Smooth muscle cell (in vitro differentiated cells): ENCODE measurements around the gene LEP. TPM values are rescaled to one million over a fixed set of nuclear protein-coding genes. Genes with fewer than 3 reads are reported as not detected.

Experiments
- DNase-seq: peaks from one replicate; lab custom pipeline; 2025; ENCODE audit not compliant: unreplicated experiment; lab: John Stamatoyannopoulos, UW
- H2AFZ ChIP-seq: fragments of 200-600 bp; sonication (generic); 2 replicates; pipeline ENCODE4 v1.6.0; 2016; ENCODE audit warnings: antibody characterized with exemption, low read depth, mild to moderate bottlenecking
- H3F3A ChIP-seq: fragments of 200-600 bp; sonication (generic); 2 replicates; pipeline ENCODE4 v1.6.0; 2017; ENCODE audit warnings: antibody characterized with exemption, low read depth
- H3K27ac ChIP-seq: fragments of 200-600 bp; sonication (generic); 2 replicates; pipeline ENCODE4 v1.5.1; 2016; ENCODE audit warnings: low read depth, mild to moderate bottlenecking
- H3K27me3 ChIP-seq: fragments of 200-600 bp; sonication (generic); 2 replicates; pipeline ENCODE4 v1.6.1; 2016; ENCODE audit warnings: low read depth, mild to moderate bottlenecking
- H3K36me3 ChIP-seq: fragments of 200-600 bp; sonication (generic); 2 replicates; pipeline ENCODE4 v1.5.1; 2016; ENCODE audit warnings: low read depth
- H3K4me1 ChIP-seq: fragments of 200-600 bp; sonication (generic); 2 replicates; pipeline ENCODE4 v1.5.1; 2016; ENCODE audit warnings: low read depth
- H3K4me2 ChIP-seq: fragments of 200-600 bp; sonication (generic); 2 replicates; pipeline ENCODE4 v1.6.0; 2016; ENCODE audit warnings: mild to moderate bottlenecking
- H3K4me3 ChIP-seq: fragments of 200-600 bp; sonication (generic); 2 replicates; pipeline ENCODE4 v1.5.1; 2016; ENCODE audit warnings: mild to moderate bottlenecking
- H3K79me2 ChIP-seq: fragments of 200-600 bp; sonication (generic); 2 replicates; pipeline ENCODE4 v1.6.0; 2016; ENCODE audit warnings: low read depth, mild to moderate bottlenecking
- H3K9ac ChIP-seq: fragments of 200-600 bp; sonication (generic); 2 replicates; pipeline ENCODE4 v1.6.0; 2016; ENCODE audit warnings: low read depth
- H3K9me3 ChIP-seq: fragments of 200-600 bp; sonication (generic); replicated peaks from 2 replicates; pipeline ENCODE4 v1.5.1; 2016; ENCODE audit warnings: low read depth
- H4K20me1 ChIP-seq: fragments of 200-600 bp; sonication (generic); 2 replicates; pipeline ENCODE4 v1.6.0; 2016; ENCODE audit warnings: low read depth
- CTCF ChIP-seq: fragments of 200-600 bp; sonication (generic); IDR thresholded peaks from 2 replicates; pipeline ENCODE4 v1.5.1; 2017; ENCODE audit warnings: borderline replicate concordance, mild to moderate bottlenecking, antibody characterized with exemption; ENCODE audit not compliant: insufficient read depth, poor library complexity, severe bottlenecking
- WGBS: methylation state at CpG from one replicate; pipeline ENCODE4 v1.1.7; 2016; ENCODE audit warnings: low lambda C conversion rate; 5-methylcytosine and 5-hydroxymethylcytosine counted together
- microRNA-seq: library from miRNA; unstranded; fragments of <30 nt; microRNA quantifications from one replicate; pipeline ENCODE4, GENCODE V29; 2016; ENCODE audit warnings: borderline number of aligned reads
- polyA plus RNA-seq: library from polyadenylated mRNA; unstranded; fragments of >200 nt; fragmentation: Nextera tagmentation; extraction: Ambion mirVana; gene quantifications from 2 replicates; pipeline ENCODE4 v1.2.1, GENCODE V29; 2016
- small RNA-seq: library from RNA; depleted of rRNA; stranded (forward); fragments of <200 nt; gene quantifications from one replicate; pipeline ENCODE3, GENCODE V24; 2014
- total RNA-seq: library from RNA; depleted of rRNA; stranded (reverse); fragments of >200 nt; gene quantifications from 2 replicates; pipeline ENCODE4 v1.2.3, GENCODE V29; 2014

Gene LEP
- total and polyA plus RNA-seq, 2 experiments from 2014 or later: not detected

GRCh38 chr7:128307061-128307460 lies 66.0 kb downstream of the LEP start:
- no peak for TF ChIP-seq CTCF
- no peak overlapping the region for H3K4me2 ChIP-seq
- H4K20me1 ChIP-seq: no peaks in the 10 kb centered on the region
- H3K27me3 ChIP-seq: no peaks in the 10 kb centered on the region
- no peak overlapping the region for H2AFZ ChIP-seq
- H3F3A ChIP-seq: no peaks in the 10 kb centered on the region
- WGBS: 95% methylated on average over 2 of the region's 2 CpGs
- DNase-seq: no peak
- no peaks in the 10 kb centered on the region for H3K79me2 ChIP-seq
- no peaks in the 10 kb centered on the region for H3K4me1 ChIP-seq
- H3K36me3 ChIP-seq: peaks cover 6% of the 10 kb centered on the region
- H3K9me3 ChIP-seq: no peaks in the 10 kb centered on the region
- no peak overlapping the region for H3K9ac ChIP-seq
- H3K4me3 ChIP-seq: no peak overlapping the region
- no peak overlapping the region for H3K27ac ChIP-seq

Small RNA genes lying within 50 kb of the gene (microRNA-seq; reads per million reads assigned to microRNA genes)
- gene MIR129-1: not detected

Small RNA genes lying within 50 kb of the gene (small RNA-seq; reads per million reads assigned to genes)
- not detected for gene MIR129-1

Other genes starting within 250 kb of the LEP start
- gene LRRC4, start 209.8 kb upstream of the LEP start, total RNA-seq: not detected in 2 replicates
- gene LRRC4, start 209.8 kb upstream of the LEP start, polyA plus RNA-seq: 0.25 TPM in 1 of 2 replicates, not detected in the other
- gene RBM28, start 102.6 kb downstream of the LEP start, total RNA-seq: 13.7 and 17.3 TPM in 2 replicates
- gene RBM28, start 102.6 kb downstream of the LEP start, polyA plus RNA-seq: 23.2 and 27.1 TPM in 2 replicates
- 0.09 and 2.5 TPM in 2 replicates for gene PRRT4, start 120.4 kb downstream of the LEP start, total RNA-seq
- gene PRRT4, start 120.4 kb downstream of the LEP start, polyA plus RNA-seq: 0.83 and 1.5 TPM in 2 replicates
- gene IMPDH1, start 168.7 kb downstream of the LEP start, total RNA-seq: 48.4 and 56.0 TPM in 2 replicates
- gene IMPDH1, start 168.7 kb downstream of the LEP start, polyA plus RNA-seq: 99.4 and 129 TPM in 2 replicates
- 37.5 and 45.1 TPM in 2 replicates for gene HILPDA, start 214.6 kb downstream of the LEP start, total RNA-seq
- 90.2 and 109 TPM in 2 replicates for gene HILPDA, start 214.6 kb downstream of the LEP start, polyA plus RNA-seq
- 25.7 and 28.9 TPM in 2 replicates for gene METTL2B, start 235.5 kb downstream of the LEP start, total RNA-seq
- gene METTL2B, start 235.5 kb downstream of the LEP start, polyA plus RNA-seq: 11.9 and 13.1 TPM in 2 replicates